ENCODE data around the gene ABHD2.

ABHD2 gene

DNA sequence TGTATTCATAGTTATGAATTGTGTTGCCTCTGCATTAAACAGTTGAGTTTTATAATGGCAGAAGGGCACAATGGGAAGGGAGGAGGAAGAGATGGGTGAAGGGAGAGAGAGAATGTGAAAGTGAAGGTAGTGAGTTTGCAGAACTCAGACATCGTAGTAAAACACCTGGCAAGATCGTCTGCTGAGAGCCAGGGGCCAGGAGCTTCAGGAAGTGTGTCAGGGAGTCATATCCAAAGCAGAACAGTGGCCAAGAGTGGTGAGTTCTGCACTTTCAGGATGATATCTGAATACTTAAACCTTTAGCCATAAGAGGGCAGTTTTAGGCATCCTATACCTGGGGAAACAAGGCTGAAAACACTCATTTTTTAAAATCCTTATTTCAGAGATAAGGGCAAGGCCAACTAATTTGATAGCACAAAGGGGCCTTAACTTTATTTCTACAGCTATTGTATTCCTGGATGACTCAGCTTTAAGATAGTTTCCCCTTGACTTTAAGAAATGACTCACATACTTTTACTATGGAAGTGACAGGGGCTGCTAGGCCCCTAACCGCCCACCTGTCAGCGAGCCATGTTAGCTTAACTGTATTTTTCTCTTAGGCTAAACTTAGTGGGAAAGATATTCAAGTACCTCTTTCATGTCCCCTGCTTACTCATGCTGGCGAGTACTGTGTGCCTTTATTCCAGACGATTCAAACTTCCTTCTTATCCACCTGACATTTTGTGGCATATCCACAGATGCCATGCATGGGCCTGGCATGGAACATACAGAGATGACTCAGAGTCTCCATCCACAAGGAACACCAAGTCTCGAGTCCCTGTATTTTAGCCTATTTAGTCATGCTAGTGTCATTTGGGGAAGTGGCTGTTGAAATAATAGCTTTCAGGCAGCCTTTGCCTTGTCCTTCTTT, 79.3 kb downstream of the ABHD2 start:
- DNase-seq (ENCODE audit: low read depth) = peak; percentile 42

DNA sequence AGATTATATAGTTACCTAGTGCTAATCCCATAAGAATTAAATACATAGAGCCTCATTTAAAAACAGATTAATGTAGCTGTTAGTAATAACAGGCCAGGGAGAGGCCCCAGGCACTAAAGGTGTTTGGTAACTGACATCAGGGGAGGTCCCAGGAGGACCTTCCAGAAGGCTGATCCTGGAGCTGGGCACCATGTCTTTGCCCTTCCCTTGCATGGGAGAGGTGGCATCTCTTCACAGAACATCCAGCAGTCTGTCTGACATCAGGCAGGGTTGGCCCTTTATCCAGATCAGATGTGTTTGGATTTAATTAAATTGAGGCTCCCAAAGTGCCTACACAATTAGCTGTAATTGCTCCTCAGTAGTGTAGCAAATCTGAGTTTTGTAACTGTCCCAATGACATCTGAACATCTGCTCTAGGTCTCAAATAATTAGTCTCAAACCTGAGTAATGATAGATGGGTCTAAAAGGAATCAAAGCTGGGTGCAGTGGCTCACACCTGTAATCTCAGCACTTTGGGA, 80.1 kb downstream of the ABHD2 start:
- DNase-seq (ENCODE audit: low read depth) = no peak

- DNase-seq (ENCODE audit: low read depth) = no peak
These were observed 82.1 kb downstream of the ABHD2 start for GRCh38 chr15:89170364-89170763.

- DNase-seq (ENCODE audit: low read depth) = no peak
These were observed 83.1 kb downstream of the ABHD2 start for GRCh38 chr15:89171136-89172072.

- DNase-seq (ENCODE audit: low read depth) = no peak
These were observed 84.7 kb downstream of the ABHD2 start for GRCh38 chr15:89172921-89173320.

GRCh38 chr15:89174476-89174875, 86.2 kb downstream of the ABHD2 start:
- no peak for DNase-seq (ENCODE audit: low read depth)

GRCh38 chr15:89175617-89176191, 87.4 kb downstream of the ABHD2 start:
- no peak for DNase-seq (ENCODE audit: low read depth)

DNA sequence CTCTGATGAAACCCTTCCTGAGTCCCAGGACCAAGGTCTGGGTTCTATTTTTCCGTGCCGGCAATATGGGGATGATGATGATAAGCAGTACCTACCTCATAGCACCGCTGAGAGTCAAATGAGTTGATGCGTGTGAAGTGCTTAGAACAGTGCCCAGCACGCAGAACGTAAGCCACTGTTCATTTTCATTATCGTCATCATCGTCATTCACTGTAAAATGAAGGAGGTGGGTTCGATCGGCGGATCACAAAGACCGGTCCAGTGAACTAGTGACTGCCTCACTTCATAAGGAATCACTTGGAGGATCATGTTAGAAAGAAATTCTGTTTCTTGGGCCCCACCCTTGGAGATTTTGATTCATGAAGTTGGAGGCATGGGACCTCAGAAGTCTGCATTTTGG, 88.9 kb downstream of the ABHD2 start:
- no peak for DNase-seq (ENCODE audit: low read depth)

DNA sequence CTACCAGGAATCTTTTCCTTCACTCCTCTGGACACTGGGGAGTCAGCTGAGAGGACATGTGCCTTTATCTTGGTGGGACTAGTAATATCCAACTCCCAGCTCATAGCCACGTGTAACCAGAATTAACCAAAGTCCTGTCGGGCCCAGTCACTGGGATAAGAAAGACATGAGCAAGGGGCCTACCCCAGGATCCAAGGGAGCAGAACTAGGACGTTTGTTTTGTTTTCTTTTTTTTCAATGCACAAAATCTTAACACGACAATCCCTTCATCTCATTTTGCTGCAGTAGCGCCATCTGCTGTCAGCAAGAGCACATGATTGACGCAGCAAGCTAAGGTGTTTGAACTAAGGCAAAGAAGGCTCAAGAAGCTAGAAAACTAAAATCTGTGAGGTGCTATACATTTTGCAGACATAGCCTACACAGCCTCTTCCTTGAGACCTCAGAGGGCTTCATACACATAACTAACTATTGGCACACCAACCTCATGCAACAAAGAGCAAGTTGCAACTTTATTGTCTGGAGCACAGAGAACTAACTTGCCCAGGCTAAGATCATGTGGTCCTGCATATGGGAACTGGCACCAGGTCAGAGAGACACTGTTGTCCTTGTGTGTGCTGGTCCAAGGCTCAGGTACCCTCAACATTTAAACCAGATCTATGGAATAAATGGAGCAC, 89.5 kb downstream of the ABHD2 start:
- peak; percentile 29 for DNase-seq (ENCODE audit: low read depth)

- no peak for DNase-seq (ENCODE audit: low read depth)
These were observed 90.2 kb downstream of the ABHD2 start for GRCh38 chr15:89178307-89178977.

DNA sequence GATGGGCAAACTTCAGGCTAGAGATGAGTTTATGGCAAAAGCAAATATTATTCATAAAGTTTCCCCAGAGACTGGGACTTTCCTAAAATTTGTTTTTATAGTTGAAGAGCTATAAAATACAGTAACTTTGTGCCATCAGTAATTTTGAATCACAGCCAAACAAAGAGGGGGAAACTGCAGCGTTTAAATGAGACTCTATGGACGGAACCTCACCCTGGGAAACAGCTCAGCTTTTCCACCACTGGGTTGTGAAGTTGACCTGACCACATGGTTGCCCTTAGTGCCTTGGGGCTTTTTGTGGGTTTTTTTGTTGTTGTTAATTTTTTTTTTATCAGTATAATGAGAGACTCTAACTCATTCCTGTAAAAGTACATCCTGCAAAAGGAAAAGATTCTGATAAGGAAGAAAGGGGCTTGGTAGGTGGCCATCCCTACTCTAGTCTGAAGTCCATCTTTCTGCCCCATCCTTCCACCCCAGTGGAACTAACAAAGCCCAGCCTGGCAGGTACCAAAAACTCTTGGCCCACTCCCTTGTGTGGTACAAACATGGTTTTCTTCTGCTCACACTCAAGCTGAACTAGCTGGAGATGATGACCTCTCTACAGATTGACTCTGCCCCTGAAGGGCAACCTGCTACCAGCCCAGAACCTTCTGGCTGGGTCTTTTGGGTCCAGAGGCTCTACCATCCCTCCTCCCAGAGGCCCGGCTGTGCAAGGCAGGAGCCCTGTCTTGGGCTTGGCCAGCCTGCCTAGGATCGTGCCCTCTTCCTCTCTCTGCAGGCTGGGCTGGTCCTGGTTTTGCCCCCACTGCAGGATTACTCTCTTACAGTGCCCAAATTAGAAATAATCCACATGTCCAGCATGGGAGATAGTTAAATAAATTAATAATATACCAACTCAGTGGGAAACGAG, 92.0 kb downstream of the ABHD2 start:
- DNase-seq (ENCODE audit: low read depth) = no peak

GRCh38 chr15:89184357-89184756, 96.1 kb downstream of the ABHD2 start:
- DNase-seq (ENCODE audit: low read depth) = no peak

DNA sequence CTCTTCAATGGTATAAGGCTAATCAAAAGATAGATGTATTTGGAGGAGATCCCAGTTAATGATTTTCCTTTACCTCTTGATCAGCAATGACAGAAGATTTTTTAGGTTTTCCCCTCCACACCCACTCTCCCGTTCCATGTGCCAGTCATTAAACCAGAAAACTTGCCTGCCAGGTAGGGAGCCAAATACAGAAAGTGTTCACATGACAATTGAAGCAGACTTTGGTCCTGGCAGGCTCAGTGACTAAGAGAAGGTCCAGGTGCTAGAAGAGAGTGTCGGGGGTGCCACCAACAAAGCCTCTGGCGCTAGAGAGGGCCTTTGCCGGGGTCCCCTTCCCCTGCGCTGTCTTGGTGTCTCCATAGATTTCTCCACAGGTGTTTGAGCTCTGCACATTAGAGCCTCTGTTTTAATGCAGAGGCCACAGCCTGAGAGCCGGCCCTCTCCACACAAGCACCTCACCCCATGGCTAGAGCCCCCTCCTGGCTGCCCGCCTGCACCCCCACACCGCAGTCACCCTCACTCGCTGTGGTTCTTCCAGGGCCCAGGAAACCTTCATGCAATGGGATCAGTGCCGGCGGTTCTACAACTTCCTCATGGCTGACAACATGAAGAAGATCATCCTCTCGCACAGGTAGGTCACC, 96.8 kb downstream of the ABHD2 start:
- DNase-seq (ENCODE audit: low read depth) = no peak

GRCh38 chr15:89186803-89187202, 98.5 kb downstream of the ABHD2 start:
- no peak for DNase-seq (ENCODE audit: low read depth)

- DNase-seq (ENCODE audit: low read depth) = no peak
These were observed 99.2 kb downstream of the ABHD2 start for GRCh38 chr15:89187301-89187985.

DNA sequence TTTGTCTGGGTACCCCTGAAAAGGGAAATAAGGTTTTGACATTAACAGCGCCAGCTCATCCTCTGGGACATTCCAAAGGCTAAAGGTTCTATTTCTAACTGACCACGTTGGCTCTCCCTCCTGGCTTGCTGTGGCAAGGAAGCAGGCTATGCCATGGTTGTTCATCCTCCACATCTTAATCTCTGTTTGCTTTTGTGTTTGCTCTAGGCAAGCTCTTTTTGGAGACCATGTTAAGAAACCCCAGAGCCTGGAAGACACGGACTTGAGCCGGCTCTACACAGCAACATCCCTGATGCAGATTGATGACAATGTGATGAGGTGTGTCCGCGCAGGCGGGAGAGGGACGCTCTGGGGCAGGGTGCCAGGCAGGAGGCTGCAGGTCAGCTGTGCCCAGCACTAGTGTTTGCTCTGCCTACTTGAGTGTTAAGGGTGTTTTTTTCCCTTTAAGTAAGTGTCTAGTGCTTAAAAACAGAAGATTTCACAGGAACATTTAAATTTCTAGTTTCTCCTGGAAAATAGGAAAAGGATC, 99.8 kb downstream of the ABHD2 start:
- no peak for DNase-seq (ENCODE audit: low read depth)

DNA sequence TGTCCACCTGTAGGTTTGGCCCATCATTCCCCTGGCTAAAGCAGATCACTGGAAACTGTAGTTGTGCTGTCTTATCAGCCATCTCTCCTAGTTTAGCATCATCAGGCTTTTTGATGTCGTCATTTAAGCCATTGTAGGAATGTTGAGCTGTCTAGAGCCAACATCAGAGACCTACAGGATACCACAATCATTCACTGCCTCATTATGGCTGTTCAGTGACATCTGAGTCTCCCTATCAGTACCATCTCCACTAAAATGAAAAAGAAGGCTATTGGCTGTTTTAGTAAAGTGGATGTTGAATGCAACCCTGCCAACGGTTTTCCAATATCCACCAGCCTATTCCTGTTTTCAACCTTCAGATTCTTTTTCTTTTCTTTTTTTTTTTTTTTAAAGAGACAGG, 103.9 kb downstream of the ABHD2 start:
- DNase-seq (ENCODE audit: low read depth) = no peak

DNA sequence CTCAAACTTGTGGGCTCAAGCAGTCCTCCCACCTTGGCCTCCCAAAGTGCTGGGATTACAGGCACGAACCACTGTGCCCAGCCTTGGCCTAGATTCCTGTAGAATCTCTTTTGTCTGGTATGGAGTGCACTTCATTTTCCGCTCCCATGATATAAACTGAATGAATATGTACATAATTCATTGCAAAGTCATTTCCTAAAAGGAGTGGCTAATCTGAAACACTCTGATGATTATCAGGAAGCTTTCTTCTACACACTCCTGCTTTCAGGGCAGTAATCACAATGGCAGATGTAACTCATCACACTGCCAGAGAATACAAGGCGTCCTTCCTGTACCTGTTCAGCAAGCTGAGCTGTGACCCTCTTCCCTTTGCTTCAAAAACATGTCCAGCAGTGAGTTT, 104.5 kb downstream of the ABHD2 start:
- DNase-seq (ENCODE audit: low read depth) = no peak

- no peak for DNase-seq (ENCODE audit: low read depth)
These were observed 106.4 kb downstream of the ABHD2 start for GRCh38 chr15:89194608-89195007.
